Measurements from ENCODE around the gene GSK3B.

- TF ChIP-seq CTCF (optimal IDR thresholded peaks at IDR 0.05 in 1 of 3, IDR thresholded peaks at IDR 0.05 in 1 of 3, conservative IDR thresholded peaks at IDR 0.05 in 1 of 3; ENCODE audit: extremely low read depth in 1 of 3, insufficient read depth in 2 of 3, low read length in 3 of 3) = no peak
- no peak for TF ChIP-seq EZH2 (IDR thresholded peaks at IDR 0.05; ENCODE audit: low read length)
These were observed 264.8 kb downstream of the GSK3B start for GRCh38 chr3:119829420-119829819.
